Sigmoid colon (tissue), 4 donors: ENCODE results near the gene COL23A1.

Experiments used
- CTCF ChIP-seq, 4 experiments: fragments of 450-650 bp in 3 of 4; fragments of 200-600 bp in 1 of 4; IDR thresholded peaks; one replicate each; pipeline ENCODE4 v1.5.1; 2016 to 2019; ENCODE audit warnings: antibody characterized with exemption in 4 of 4, mild to moderate bottlenecking in 3 of 4, moderate library complexity in 2 of 4
- POLR2A ChIP-seq, 2 donors: fragments of 450-650 bp; IDR thresholded peaks; one replicate each; pipeline ENCODE4 v1.6.1; 2016; ENCODE audit warnings: antibody characterized with exemption in 2 of 2, mild to moderate bottlenecking in 2 of 2, moderate library complexity in 2 of 2
- POLR2AphosphoS5 ChIP-seq, 4 donors: sonication (generic); formaldehyde crosslinking; IDR thresholded peaks; one replicate each; pipeline ENCODE4 v1.6.1; 2017; ENCODE audit warnings: antibody characterized with exemption in 4 of 4

- TF ChIP-seq POLR2AphosphoS5 (IDR thresholded peaks at IDR 0.05) = no peak
- no peak for TF ChIP-seq CTCF (IDR thresholded peaks at IDR 0.05)
- no peak for TF ChIP-seq POLR2A (IDR thresholded peaks at IDR 0.05)
Observed at GRCh38 chr5:178469011-178469974, 120.9 kb downstream of the COL23A1 start.
